GM12878 (cell line): ENCODE data around the gene EMP1.

Experiments
- ESRRA ChIP-seq: IDR thresholded peaks from 2 replicates; pipeline ENCODE4 v1.6.1; 2012; ENCODE audit warnings: mild to moderate bottlenecking, low read length, improper control_type of control experiment
- EZH2 ChIP-seq: IDR thresholded peaks from 2 replicates; pipeline ENCODE4 v1.6.1; 2012; ENCODE audit warnings: low read depth, mild to moderate bottlenecking, control low read depth, inconsistent platforms, low read length, borderline replicate concordance; ENCODE audit not compliant: control insufficient read depth
- SIN3A ChIP-seq: IDR thresholded peaks from 2 replicates; pipeline ENCODE4 v1.6.1; 2012; ENCODE audit warnings: low read depth, low read length, improper control_type of control experiment

- TF ChIP-seq ESRRA (no peak), EZH2 (no peak), SIN3A (no peak)
Measured at GRCh38 chr12:13206560-13206897, 10.0 kb downstream of the EMP1 start.
